DMS 273 (cell line): ENCODE data around the gene ASMTL.
"Not testable (repeated sequence)": the region's sequence is repeated elsewhere in the genome, so short reads cannot be mapped to it uniquely, and the experiment has no call there.

Experiments used
- DNase-seq: peaks from one replicate; lab custom pipeline; 2025; ENCODE audit not compliant: unreplicated experiment; lab: John Stamatoyannopoulos, UW

ASMTL gene

GRCh38 chrX:1391707-1392375 is 60.9 kb downstream of the ASMTL start, which contains the start of gene SLC25A6:
TSS of gene SLC25A6 (minus strand) at chrX:1392113. CDS start at chrX:1392009, 104 bp downstream.
- DNase-seq = no peak

- no peak for DNase-seq
These were observed 61.4 kb downstream of the ASMTL start for GRCh38 chrX:1391370-1391706.

GRCh38 chrX:1390621-1391369 is 61.9 kb downstream of the ASMTL start:
- DNase-seq = no peak

- no peak for DNase-seq
These were observed 62.8 kb downstream of the ASMTL start for GRCh38 chrX:1389993-1390285.

GRCh38 chrX:1389181-1389992 is 63.3 kb downstream of the ASMTL start:
- no peak for DNase-seq

- no peak for DNase-seq
These were observed 64.1 kb downstream of the ASMTL start for GRCh38 chrX:1388651-1389050.

GRCh38 chrX:1387141-1387776 is 65.5 kb downstream of the ASMTL start:
- DNase-seq = no peak

GRCh38 chrX:1386338-1387127 is 66.2 kb downstream of the ASMTL start:
- no peak for DNase-seq

GRCh38 chrX:1385253-1386223 is 67.2 kb downstream of the ASMTL start:
- DNase-seq = no peak

GRCh38 chrX:1384658-1385252 is 68.0 kb downstream of the ASMTL start:
- no peak for DNase-seq

- no peak for DNase-seq
These were observed 72.0 kb downstream of the ASMTL start for GRCh38 chrX:1380672-1381233.

- no peak for DNase-seq
These were observed 74.4 kb downstream of the ASMTL start for GRCh38 chrX:1378306-1378759.

- no peak for DNase-seq
These were observed 84.4 kb downstream of the ASMTL start for GRCh38 chrX:1368385-1368698.

GRCh38 chrX:1366363-1366762 is 86.3 kb downstream of the ASMTL start:
- DNase-seq = not testable (repeated sequence)

GRCh38 chrX:1361910-1362309 is 90.8 kb downstream of the ASMTL start:
- no peak for DNase-seq

- no peak for DNase-seq
These were observed 91.4 kb downstream of the ASMTL start for GRCh38 chrX:1361275-1361674.

GRCh38 chrX:1360171-1360570 is 92.5 kb downstream of the ASMTL start:
- DNase-seq = no peak

- no peak for DNase-seq
These were observed 93.2 kb downstream of the ASMTL start for GRCh38 chrX:1359477-1359873.
